ENCODE results near the gene YIF1A.
A peak's percentile ranks its signal among the peaks of the same experiment; 100 is the strongest.
"Not testable (repeated sequence)": the region's sequence is repeated elsewhere in the genome, so short reads cannot be mapped to it uniquely, and the experiment has no call there.

The YIF1A gene

DNA sequence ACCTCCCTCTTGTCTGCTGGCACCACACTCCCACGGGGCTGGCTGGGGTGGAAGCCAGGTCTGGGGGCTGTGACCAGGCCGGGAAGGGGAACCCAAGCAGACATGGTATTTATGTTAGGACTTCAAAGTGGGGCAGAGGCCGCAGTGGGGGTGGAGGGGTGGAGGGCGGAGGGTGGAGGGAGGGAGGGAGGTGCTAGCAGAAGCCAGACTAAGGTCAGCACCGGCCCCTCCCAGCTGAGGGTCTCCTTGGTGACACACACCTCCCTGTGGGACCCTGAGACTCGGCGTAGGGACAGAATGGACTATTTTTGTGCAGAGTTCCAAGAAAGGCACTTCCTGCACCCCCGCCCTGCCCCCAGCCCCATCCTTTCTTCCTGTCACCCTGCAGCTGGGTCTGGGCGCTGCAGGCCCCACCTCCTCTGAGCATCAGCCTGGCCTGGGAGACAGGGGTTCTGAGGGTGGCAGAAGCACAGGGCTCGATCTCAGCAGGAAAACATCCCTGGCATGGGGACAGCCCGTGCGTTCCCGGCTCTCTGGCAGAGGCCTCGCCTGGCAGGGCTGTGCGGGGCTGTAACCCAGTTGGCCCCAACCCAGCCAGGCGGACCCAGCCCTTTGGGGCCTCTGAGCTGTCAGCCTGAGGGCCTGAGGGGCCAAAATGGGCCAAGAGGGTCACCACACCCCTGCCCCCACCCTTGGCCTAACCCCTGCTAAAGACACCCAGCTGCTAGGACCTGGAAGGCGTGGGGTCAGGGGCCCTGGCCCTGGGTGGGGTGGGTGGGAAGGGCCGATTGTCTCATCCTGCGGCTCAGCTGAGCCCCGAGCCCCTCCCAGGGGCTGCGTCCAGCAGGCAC is 37.5 kb upstream of the YIF1A start:
- DNase-seq = peak in 1 of 2 donors; percentile 38

DNA sequence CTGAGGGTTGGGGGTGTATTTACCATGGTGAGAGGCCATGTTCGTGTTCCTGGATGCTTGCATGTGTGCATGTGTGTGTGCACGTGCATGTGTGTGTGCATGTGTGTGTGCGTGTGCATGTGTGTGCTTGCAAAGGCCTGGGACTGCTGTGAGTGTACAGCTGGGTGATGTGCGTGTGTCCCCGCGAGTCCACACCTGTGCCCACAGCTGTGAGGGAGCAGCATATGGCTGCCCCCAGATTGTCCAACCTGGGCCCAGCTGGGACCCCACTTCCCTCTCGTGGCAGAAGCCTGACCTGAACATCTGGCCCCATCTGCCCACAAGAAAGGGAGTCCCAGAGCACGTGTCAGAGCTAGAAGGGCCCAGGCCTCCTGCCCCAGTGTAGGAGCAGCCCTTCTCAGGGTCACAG is 36.3 kb upstream of the YIF1A start:
- no peak for DNase-seq

DNA sequence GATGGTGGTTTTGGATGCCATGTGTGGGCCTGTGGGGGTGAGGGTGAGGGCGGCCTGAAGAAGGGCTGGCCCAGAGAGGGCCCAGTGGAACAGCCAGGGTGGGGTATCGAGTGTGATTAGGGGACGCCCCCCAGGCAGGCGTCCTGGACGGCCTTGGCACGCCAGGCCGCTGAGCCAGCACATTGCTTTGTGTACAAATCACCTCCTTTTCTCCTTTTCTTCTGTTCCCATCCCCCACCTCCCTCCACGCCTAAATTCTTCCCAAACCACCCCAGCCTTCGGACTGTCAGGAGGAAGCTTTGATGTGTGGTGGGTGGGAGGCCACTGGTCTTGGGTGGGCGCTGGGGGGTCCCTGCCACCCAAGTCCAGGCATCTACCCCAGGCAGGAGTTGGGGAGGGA is 35.7 kb upstream of the YIF1A start:
- DNase-seq = no peak

DNA sequence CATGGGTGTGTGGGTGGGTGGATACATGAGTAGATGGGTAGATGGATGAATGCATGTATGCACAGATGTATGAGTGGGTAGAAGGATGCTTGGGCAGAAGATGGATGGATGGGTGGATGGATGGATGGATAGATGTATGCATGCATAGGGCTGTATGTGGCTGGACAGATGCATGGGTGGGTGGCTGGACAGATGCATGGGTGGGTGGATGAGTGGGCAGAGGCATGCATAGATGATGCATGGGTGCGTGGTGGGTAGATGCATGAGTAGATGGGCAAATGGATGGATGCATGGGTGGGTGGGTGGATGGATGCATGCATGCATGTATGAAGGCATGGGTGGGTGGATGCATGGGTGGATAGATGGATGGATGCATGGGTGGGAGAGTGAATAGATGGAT is 34.7 kb upstream of the YIF1A start:
- DNase-seq = no peak

DNA sequence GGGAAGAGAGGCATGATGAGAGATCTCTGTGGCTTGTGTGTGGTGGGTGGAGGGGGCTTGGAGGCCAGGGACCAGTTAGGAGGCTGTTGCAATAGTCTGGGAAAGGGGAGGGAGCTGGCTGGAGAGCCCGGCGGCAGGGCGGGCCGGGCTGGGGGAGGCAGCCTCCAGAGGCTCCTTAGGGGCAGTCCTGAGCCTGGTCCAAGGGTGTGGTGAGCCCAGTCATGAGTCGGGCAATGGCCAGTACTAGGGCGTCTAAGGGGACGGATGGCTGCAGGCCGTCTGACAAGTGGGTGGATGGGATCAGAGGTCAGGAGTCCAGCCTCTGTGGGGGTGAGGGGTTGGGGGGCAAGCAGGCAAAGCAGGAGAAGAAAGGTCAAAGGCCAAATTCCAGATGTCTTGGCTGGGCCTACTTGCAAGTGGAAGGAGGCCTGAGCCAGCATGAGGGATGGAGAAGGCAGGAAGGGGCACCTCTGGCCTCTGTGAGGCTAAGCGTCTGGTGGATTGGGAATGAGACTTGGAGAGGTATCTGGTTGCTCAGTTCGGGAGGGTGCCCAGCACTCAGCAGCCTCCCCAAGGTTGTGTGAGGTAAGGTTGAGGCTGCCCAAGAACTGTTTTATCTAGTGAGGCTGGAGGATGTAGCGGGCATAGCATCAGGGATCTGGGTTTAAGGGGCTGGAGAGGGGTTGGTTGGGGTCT is 33.9 kb upstream of the YIF1A start:
- no peak for DNase-seq

DNA sequence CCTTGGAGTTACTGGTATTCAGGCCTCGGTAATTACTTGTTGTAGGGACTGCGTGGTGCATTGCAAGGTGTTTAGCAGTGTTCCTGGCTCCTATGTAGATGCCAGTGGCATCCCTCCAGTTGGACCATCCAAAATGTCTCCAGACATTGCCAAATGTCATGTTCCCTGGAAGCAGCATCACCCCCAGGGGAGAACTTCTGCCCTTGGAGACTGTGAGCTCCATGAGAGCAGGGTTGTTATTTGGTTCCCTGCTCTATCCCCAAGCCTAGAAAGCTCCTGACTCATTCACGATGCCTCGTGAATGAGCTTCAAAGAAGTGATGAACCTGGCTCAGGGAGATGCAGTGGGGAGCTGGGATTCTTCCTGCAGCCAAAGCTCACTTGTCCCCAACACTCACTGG is 32.7 kb upstream of the YIF1A start:
- DNase-seq = no peak

DNA sequence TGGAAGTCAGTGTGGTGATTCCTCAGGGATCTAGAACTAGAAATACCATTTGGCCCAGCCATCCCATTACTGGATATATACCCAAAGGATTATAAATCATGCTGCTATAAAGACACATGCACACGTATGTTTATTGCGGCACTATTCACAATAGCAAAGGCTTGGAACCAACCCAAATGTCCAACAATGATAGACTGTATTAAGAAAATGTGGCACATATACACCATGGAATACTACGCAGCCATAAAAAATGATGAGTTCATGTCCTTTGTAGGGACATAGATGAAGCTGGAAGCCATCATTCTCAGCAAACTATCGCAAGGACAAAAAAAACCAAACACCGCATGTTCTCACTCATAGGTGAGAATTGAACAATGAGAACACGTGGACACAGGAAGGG is 31.8 kb upstream of the YIF1A start:
- DNase-seq = not testable (repeated sequence)

DNA sequence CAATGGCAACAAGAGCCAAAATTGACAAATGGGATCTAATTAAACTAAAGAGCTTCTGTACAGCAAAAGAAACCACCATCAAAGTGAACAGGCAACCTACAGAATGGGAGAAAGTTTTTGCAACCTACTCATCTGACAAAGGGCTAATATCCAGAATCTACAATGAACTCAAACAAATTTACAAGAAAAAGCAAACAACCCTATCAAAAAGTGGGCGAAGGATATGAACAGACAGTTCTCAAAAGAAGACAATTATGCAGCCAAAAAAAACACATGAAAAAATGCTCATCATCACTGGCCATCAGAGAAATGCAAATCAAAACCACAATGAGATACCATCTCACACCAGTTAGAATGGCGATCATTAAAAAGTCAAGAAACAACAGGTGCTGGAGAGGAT is 31.3 kb upstream of the YIF1A start:
- DNase-seq = not testable (repeated sequence)

DNA sequence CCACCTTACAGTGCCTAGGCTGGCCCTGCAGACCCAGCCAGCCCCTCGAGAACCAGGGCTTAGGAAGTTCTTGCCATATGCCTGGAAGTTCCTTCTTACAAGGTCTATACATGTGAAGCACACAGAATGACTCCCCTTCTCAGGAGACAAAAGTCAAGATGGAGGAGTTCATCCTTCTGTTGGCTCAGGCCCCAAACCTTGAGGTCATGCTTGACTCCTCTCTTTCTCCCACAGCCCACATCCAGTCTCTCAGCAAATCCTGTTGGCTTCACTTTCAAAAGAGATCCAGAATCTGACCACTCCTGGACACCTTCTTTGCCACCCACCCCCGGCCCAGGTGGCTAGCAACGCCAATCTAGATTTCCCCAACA is 29.6 kb upstream of the YIF1A start:
- no peak for DNase-seq

DNA sequence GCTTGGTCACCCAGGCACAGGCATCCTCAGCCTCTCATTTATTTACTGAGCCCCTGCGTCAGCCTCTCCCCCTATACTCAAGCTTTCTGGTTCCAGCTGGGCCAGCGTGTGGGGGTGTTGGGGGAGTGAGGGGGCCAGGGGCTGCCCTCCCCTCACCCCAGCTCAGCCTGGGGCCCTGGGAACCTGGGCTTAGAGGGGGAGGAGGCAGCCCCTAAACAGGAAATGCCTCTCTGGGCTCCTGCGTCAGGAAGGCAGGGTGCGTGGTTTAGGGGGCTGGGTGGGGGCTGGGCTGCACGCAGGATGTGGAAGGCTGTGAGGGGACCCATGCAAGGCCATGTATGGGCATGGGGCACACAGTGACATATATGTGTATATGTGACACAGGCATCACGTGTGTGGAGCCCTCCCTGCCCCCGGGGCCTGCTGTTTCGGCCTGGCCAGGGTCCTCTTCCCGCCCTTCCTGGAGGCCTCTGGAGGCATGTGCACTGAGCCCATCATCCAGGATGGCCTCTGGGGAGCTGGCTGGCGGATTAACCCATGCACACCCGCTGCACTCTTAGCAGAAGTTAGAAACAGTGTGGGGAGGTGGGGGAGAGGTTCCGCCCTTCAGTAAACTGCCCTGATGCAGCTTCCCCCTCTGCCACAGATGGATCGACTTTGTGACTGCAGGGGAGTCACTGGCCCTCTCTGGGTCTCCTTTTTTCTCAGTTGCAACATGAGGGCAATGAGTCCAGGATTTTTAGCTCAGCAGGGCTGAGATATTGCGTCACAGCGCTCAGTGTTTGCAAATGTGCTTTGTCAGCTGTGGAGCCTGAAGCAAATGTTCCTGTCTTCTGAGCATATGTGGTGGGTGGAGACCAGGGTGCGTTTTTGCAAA is 29.0 kb upstream of the YIF1A start:
- peak; percentile 31 to 53 for DNase-seq

DNA sequence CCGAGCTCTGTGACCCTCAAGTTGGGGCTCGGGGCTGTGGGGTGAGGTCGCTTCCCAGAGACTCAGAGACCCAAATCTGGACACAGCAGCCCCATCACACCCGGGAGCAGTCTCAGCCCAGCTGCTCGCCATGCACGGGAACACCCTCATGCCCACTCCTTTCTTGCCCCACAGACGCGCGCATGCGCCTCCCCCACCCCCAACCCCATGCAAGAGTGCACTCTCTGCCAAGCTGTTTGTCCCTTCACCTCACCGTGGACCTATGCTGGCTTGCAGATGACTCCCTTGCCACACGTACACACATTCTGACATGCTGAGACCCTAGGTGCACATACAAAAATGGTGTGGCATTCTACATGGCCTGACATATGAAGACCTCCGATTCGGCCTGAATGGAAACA is 28.4 kb upstream of the YIF1A start:
- no peak for DNase-seq

DNA sequence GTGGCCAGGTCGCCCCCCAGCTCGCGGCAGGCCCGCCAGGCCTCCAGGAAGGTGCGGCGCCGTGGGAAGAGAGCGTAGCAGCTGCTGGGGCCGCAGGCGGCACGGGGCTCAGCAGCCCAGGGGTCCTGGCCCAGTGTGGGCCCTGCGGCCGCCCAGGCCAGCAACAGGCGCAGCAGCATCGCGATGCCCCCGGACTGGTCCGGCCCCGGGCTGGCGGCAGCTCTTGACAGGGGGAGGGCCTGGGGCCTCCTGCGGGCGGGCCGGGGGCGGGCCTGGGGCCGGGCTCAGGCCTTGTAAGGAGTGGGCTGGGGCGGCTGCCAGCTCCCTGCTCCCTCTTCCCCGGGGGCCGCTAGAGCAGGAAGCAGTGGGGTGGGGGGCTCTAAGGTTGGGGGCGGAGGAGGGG is 27.9 kb upstream of the YIF1A start, which contains the start of gene CD248:
Gene CD248, minus strand, starts transcription at position 196 of the 403 bp plus-strand sequence. Its CDS starts 17 bp downstream, at position 179.
- DNase-seq = no peak

DNA sequence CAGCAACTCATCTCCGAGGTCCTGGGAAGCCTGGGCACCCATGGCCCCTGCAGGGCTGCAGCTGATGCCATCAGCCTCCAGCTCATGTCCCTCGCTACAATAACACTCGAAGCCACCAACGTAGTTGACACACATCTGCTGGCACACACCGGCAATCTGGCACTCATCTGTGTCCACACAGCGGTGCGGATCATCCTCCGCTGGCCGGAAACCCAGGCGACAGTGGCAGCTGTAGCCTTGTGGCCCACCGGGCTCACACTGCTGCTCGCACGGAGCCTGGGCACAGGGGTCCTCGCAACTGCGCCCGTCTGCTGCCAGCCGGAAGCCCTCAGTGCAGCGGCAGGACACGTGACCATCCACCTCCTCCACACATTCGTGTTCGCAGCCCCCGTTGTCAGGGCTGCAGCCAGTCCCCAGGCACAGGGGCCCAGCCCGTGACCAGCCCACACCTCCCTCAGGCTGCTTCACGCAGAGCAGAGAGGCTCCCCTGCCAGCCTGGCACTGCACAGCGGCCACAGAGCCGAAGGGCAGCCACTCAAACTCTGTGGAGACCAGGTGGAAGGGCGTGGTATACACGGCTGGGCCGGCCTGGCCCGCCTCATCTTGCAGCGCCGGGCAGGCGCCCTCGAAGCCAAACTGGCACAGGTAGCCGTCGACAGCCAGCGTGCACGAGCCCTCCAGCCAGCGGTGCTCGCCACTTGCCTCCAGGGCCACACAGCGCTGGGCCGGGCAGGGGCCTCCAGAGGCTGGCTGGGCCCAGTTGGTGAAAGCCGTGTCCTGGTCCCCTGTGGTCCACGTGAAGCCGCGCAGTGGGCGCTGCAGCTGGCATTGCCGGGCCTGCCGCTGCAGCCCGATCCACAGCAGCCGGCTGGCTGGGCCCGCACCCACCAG is 27.2 kb upstream of the YIF1A start:
- DNase-seq = no peak

DNA sequence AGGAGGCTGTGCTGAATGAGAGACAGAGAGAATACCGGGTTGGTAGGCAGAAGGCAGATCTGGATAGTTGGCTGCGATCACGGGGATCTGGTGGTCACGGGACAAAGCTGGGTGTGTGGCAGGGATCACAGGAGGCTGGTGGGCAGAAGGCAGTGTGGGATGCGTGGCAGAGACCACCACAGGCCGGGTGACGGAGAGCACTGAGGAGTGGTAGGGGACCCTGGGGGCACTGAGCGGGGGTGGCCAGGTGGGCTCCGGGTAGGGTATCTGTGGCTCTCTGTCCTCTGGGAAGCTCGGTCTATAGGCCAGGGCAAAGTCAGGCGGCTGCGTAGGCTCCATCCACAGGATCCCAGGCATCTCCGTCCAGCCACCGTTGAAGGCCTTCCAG is 26.5 kb upstream of the YIF1A start:
- DNase-seq = no peak

DNA sequence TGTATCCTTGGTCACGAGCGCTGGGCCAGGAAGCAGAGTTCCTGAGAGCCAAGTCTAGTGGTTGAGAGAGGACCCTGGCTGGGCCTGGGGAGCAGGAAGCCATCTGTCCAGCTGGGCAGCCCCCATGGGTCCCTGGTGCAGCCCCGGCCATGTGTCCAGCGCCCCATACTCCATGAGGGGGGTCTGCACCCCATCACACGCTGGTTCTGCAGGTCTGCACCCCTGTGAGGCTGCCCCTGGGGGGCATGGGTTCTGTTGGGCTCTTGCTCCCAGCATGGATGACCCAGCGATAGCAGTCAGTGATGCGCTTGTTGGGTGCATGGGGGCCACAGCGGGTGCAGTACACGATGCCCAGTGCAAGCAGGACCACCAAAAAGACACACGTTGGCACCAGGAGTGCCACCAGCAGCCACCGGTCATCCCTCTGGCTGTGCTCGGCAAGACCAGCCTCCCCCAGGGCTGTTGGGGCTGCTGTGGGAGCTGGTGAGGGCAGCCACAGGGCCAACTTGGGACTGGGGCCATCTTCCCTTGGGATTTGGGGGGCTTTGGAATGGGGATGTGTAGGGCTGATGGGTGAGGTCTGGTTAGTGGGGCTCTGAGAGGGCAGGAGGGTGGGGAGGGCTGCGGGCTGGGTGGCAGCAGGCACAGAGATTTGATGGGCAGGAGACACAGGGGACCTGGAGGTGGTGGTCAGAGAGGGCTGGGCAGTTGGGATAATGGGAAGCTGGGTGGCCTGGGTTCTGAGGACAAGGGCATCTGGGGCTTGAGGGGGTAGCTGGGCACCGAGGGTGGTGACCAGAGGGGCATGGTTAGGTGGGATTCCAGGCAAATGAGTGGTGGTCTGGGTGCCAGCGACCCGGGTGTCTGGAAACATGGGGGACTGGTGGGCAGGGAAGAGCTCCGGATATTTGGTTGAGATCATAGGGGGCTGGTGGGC is 25.9 kb upstream of the YIF1A start:
- no peak for DNase-seq

DNA sequence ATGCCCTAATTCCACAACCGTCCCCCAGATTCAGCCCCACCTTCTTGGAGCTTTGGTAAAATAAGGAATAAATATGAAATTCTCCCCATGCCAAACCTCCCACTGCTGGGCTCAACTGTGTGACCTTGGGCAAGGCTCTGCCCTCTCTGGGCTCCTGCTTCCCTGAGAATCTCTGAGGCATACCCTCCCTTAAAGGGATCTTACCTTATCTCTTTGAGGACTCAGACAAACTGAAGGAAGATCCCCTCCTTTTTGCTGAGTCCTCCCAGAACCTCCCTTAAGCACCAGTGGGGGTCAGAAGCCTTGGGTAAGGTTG is 25.2 kb upstream of the YIF1A start:
- DNase-seq = no peak

DNA sequence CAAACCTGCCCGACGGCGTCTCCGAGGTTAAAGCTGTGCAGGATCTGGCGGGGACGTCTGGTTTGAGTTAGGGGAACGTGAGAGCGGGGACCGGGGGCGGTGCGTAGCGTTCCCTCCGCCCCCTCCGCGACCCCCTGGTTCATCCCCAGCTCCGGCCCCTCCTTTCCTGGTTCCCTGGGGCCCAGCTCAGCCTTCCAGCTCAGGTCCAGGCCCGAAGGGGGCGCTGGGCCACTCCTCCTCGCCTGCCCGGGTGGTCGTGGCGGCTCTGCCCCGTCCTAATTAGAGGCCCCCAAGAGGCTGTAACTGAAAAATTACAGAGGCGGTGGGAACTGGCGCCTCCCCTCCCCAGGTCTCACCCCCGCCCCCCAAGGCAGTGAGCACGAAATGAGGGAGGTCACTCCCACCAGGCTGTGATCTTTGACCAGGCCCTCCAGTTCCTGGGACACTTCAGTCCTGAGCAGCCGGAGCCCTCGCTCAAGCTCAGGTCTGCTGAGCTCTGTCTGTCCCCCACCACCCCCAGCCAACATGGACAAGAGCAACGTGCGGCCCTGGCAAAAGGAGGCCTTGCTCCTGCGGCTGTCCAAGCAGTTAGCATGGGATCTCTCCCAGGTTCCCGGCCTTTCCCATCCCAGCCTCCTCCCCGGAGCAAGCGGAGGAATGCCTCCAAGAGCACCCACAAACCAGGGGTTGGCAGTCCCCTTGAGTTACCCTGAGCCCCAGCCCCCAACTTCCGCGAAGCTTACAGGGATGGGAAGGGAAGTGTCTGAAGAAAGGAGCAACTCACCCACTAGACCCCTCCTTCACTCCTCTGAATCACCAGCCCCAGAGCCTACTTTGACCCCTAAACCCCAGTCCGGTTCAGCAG is 24.6 kb upstream of the YIF1A start:
- DNase-seq = no peak

DNA sequence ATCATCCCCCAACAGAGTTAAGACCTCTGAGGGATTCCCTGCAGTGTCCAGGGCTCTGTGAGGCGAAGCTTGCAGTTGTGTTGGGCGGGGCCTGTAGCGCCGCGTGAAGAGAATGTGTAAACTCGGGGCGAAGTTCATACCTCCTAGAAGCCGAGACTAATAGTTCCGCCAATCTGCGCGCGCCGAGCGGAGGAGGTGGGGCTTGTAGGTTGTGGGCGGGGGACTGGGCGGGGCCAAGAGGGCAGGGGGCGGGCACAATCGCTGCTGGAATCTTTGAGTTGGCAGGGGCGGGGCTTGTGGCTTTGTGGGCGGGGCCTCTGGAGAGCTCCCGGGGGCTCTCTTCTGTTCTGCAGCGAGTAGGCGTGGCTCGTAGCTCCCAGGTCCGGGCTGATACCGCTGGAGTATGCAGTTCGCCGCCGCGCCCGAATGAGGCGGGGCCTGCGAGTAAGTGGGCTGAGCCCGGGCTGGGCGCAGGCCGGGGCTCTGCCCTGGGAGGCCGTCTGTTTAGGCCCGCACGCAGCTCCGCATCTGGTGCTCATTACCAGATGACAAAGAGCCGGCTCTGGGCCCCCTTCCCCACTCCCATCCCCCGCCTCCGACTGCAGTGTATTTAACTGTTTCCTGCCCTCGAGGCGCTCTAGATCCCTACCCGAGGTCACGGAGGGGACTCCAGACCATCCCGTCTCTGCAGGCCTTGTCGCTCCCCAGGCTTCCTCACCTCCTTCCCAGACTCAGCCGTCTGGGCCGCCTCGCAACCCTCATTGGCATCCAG is 23.8 kb upstream of the YIF1A start:
- DNase-seq = peak; percentile 96 to 97

DNA sequence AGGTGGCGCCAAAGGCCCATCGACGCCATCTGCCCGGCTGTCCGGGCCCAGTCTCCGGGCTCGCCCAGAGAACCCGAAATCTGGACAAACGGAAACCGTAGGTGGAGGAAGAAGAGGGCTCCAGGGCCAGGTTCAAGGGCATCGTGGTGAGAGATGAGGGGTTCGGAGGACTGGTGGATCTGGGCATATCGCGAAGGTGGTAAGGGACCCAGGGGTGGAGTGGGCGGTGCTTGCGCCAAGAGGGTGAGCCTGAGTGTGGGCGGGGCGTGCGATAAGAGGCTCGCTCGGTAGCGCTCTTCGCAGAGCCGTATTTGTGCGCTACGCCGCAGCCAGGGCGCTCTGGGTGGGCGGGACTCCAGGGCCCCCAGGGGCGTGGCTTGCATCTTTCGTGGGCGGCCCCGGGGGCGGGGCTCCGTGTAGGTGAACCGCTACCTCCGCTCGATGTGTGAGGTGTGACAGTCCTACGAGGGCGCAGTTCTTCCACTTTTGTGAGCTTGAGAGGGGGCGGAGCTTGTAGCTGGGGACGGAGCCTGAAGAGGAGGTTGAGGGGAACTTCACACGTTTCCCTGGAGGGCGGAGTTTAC is 23.1 kb upstream of the YIF1A start:
- DNase-seq = peak; percentile 87 to 96
